K562 (cell line): Measurements from ENCODE around the gene ESPL1. TPM values are rescaled to one million over a fixed set of nuclear protein-coding genes. Genes with fewer than 3 reads are reported as not detected.

ENCODE experiments used
- BRCA1 ChIP-seq, 2 experiments: fragments of 450-650 bp in 1 of 2; sonication (generic) in 1 of 2; formaldehyde crosslinking in 1 of 2; IDR thresholded peaks; 2 replicates each; pipeline versions ENCODE4 v1.5.0 to v1.6.1; 2017 to 2020; ENCODE audit warnings: mild to moderate bottlenecking in 1 of 2, missing genetic modification reagents in 1 of 2
- BRD9 ChIP-seq: fragments of 450-650 bp; IDR thresholded peaks from 2 replicates; pipeline ENCODE4 v1.6.1; 2018; ENCODE audit warnings: low read depth; ENCODE audit not compliant: partially characterized antibody
- CBX2 ChIP-seq: fragments of 200-600 bp; sonication (generic); IDR thresholded peaks from one replicate; pipeline ENCODE4 v1.6.1; 2012; ENCODE audit warnings: mild to moderate bottlenecking, low read length, inconsistent platforms; ENCODE audit not compliant: insufficient read depth, poor library complexity, severe bottlenecking
- CREB3L1 ChIP-seq: fragments of 450-650 bp; IDR thresholded peaks from 2 replicates; pipeline ENCODE4 v1.6.1; 2014; ENCODE audit warnings: low read depth, mild to moderate bottlenecking, moderate library complexity, borderline replicate concordance
- GATAD2A ChIP-seq: fragments of 450-650 bp; IDR thresholded peaks from 2 replicates; pipeline ENCODE4 v1.6.1; 2017
- HMG20A ChIP-seq: fragments of 450-650 bp; formaldehyde crosslinking; conservative IDR thresholded peaks from 2 replicates; pipeline ENCODE4 v1.4.0; 2020; ENCODE audit warnings: mild to moderate bottlenecking, mixed read lengths
- ILF3 ChIP-seq: fragments of 450-650 bp; IDR thresholded peaks from 2 replicates; pipeline ENCODE4 v1.6.1; 2018; ENCODE audit warnings: antibody characterized with exemption, mild to moderate bottlenecking, moderate library complexity, borderline replicate concordance
- KDM4B ChIP-seq, 2 experiments: fragments of 450-650 bp in 1 of 2; sonication (generic) in 1 of 2; IDR thresholded peaks; 2 replicates each; pipeline ENCODE4 v1.6.1; 2016 to 2017; ENCODE audit warnings: borderline replicate concordance in 2 of 2, antibody characterized with exemption in 1 of 2, low read depth in 1 of 2, mild to moderate bottlenecking in 1 of 2
- MBD2 ChIP-seq: sonication (generic); IDR thresholded peaks from 2 replicates; pipeline ENCODE4 v1.6.1; 2016; ENCODE audit warnings: low read depth, borderline replicate concordance
- NRF1 ChIP-seq, 2 experiments: fragments of 450-650 bp; IDR thresholded peaks in 1 of 2; conservative IDR thresholded peaks in 1 of 2; 2 replicates each; pipeline ENCODE4 v1.6.1; 2014; ENCODE audit warnings: mild to moderate bottlenecking in 2 of 2
- POLR3A ChIP-seq: IDR thresholded peaks from 2 replicates; pipeline ENCODE4 v1.6.1; 2011; ENCODE audit warnings: borderline replicate concordance, mild to moderate bottlenecking, moderate library complexity; ENCODE audit not compliant: insufficient read length, insufficient read depth; ENCODE audit errors: extremely low read depth
- SAP30 ChIP-seq: fragments of 200-600 bp; sonication (generic); IDR thresholded peaks from 2 replicates; pipeline ENCODE4 v1.6.1; 2012; ENCODE audit warnings: borderline replicate concordance, low read depth, mild to moderate bottlenecking, moderate library complexity, low read length, control low read depth, inconsistent platforms; ENCODE audit not compliant: insufficient read depth, poor library complexity, severe bottlenecking
- SP1 ChIP-seq: sonication (generic); formaldehyde crosslinking; IDR thresholded peaks from 2 replicates; pipeline ENCODE4 v1.8.1; 2022; ENCODE audit warnings: mild to moderate bottlenecking, missing genetic modification reagents
- TARDBP ChIP-seq: fragments of 450-650 bp; IDR thresholded peaks from 2 replicates; pipeline ENCODE4 v1.6.1; 2016
- U2AF2 ChIP-seq: fragments of 200-400 bp; formaldehyde crosslinking; optimal IDR thresholded peaks from 2 replicates; pipeline ENCODE3; 2017; ENCODE audit warnings: low read depth, mild to moderate bottlenecking, low read length
- ZC3H8 ChIP-seq: fragments of 450-650 bp; IDR thresholded peaks from 2 replicates; pipeline ENCODE4 v1.6.1; 2017
- ZFP91 ChIP-seq: sonication (generic); formaldehyde crosslinking; IDR thresholded peaks from 2 replicates; pipeline ENCODE4 v1.8.0; 2022; ENCODE audit warnings: mild to moderate bottlenecking, missing genetic modification reagents
- ZNF174 ChIP-seq: fragments of 250-450 bp; sonication (Bioruptor Pico); IDR thresholded peaks from 2 replicates; pipeline ENCODE4 v1.4.0; 2020; ENCODE audit warnings: mild to moderate bottlenecking
- ZNF384 ChIP-seq: IDR thresholded peaks from 2 replicates; pipeline ENCODE4 v1.6.1; 2012; ENCODE audit warnings: low read depth, low read length, improper control_type of control experiment
- ZNF766 ChIP-seq: fragments of 200-800 bp; sonication (Bioruptor generic); conservative IDR thresholded peaks from 2 replicates; pipeline ENCODE4 v1.6.1; 2016; ENCODE audit warnings: missing genetic modification characterization, missing compliant biosample characterization
- ZNF780A ChIP-seq: fragments of 250-450 bp; sonication (Bioruptor Pico); IDR thresholded peaks from 2 replicates; pipeline ENCODE4 v1.5.0; 2021; ENCODE audit warnings: mild to moderate bottlenecking
- polyA plus RNA-seq, 8 experiments: library from polyadenylated mRNA; depleted of rRNA in 4 of 8; stranded (reverse) in 5 of 8; unstranded in 3 of 8; fragments of >200 nt; fragmentation: Nextera tagmentation in 2 of 8; fragmentation: Illumina TruSeq in 1 of 8; extraction: Ambion mirVana in 2 of 8; extraction: Trizol in 1 of 8; gene quantifications; 2 replicates each; pipeline versions ENCODE4 v1.2.1 to v1.2.3, GENCODE V29; 2011 to 2014; ENCODE audit warnings: inconsistent platforms in 1 of 8, missing spikeins in 1 of 8
- total RNA-seq, 7 experiments: library from RNA; depleted of rRNA in 6 of 7; stranded (reverse); fragments of >200 nt in 6 of 7; fragmentation: Illumina TruSeq in 2 of 7; extraction: Trizol in 2 of 7; gene quantifications; 2 replicates each; pipeline versions ENCODE4 v1.2.1 to v1.2.3, GENCODE V29; 2011 to 2021; ENCODE audit warnings: low replicate concordance in 1 of 7
- TF ChIP-seq, protein P1 (sequence below): sonication (generic); formaldehyde crosslinking; IDR thresholded peaks from 2 replicates; pipeline ENCODE4 v1.8.0; 2022; ENCODE audit warnings: mild to moderate bottlenecking, missing genetic modification reagents, borderline replicate concordance
- TF ChIP-seq, protein P2 (sequence below), 2 experiments: fragments of 450-650 bp in 1 of 2; sonication (generic) in 1 of 2; formaldehyde crosslinking; conservative IDR thresholded peaks; 2 replicates each; pipeline versions ENCODE4 v1.4.0 to v1.8.1; 2020 to 2022; ENCODE audit warnings: mild to moderate bottlenecking in 1 of 2, missing genetic modification reagents in 1 of 2

The ESPL1 gene
- total and polyA plus RNA-seq, 9 of the 15 experiments (the other 6 are each of a cell fraction or from before 2014, with no cell fraction given): 1.2 to 55.0 (median 18.7) TPM

- TF ChIP-seq ZNF766 (0 out of 2 replicates have a peak, but pooled peaks have one; percentile 18), KDM4B (IDR thresholded peaks at IDR 0.05; ENCODE audit: borderline replicate concordance in 2 of 2, low read depth in 1 of 2) (no peak), BRCA1 (IDR thresholded peaks at IDR 0.05) (no peak), BRCA1 (CRISPR knock-in tag; IDR thresholded peaks at IDR 0.05) (no peak), SAP30 (no peak), ZFP91 (CRISPR knock-in tag) (no peak), CREB3L1 (no peak), ILF3 (no peak), NRF1 (conservative IDR thresholded peaks at IDR 0.05 in 1 of 2, IDR thresholded peaks at IDR 0.05 in 1 of 2) (peak; percentile 54 to 65), BRD9 (peak; percentile 6), ZC3H8 (no peak), HMG20A (CRISPR knock-in tag) (no peak), MBD2 (no peak), ZNF384 (no peak), SP1 (no peak), POLR3A (no peak), GATAD2A (no peak), U2AF2 (no peak), ZNF780A (CRISPR knock-in tag) (no peak), TARDBP (no peak), ZNF174 (CRISPR knock-in tag) (no peak), CBX2 (no peak)
- TF ChIP-seq, protein P1, sequence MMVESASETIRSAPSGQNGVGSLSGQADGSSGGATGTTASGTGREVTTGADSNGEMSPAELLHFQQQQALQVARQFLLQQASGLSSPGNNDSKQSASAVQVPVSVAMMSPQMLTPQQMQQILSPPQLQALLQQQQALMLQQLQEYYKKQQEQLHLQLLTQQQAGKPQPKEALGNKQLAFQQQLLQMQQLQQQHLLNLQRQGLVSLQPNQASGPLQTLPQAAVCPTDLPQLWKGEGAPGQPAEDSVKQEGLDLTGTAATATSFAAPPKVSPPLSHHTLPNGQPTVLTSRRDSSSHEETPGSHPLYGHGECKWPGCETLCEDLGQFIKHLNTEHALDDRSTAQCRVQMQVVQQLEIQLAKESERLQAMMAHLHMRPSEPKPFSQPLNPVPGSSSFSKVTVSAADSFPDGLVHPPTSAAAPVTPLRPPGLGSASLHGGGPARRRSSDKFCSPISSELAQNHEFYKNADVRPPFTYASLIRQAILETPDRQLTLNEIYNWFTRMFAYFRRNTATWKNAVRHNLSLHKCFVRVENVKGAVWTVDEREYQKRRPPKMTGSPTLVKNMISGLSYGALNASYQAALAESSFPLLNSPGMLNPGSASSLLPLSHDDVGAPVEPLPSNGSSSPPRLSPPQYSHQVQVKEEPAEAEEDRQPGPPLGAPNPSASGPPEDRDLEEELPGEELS (CRISPR knock-in tag): no peak
- TF ChIP-seq, protein P2, sequence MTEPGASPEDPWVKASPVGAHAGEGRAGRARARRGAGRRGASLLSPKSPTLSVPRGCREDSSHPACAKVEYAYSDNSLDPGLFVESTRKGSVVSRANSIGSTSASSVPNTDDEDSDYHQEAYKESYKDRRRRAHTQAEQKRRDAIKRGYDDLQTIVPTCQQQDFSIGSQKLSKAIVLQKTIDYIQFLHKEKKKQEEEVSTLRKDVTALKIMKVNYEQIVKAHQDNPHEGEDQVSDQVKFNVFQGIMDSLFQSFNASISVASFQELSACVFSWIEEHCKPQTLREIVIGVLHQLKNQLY (CRISPR knock-in tag; conservative IDR thresholded peaks at IDR 0.05): no peak
These were observed 56.1 kb downstream of the ESPL1 start (continued) for GRCh38 chr12:53324113-53324778.
